Midbrain (tissue), 1 donor: ENCODE measurements around the gene XXYLT1.

Experiments
- DNase-seq: peaks from one replicate; lab custom pipeline; 2025; lab: John Stamatoyannopoulos, UW

The XXYLT1 gene

GRCh38 chr3:195151402-195151801 lies 119.6 kb downstream of the XXYLT1 start:
- DNase-seq: no peak

GRCh38 chr3:195150181-195151118 lies 120.5 kb downstream of the XXYLT1 start:
- peak; percentile 34 for DNase-seq

- DNase-seq: no peak
Measured at GRCh38 chr3:195149292-195150030, 121.5 kb downstream of the XXYLT1 start.

GRCh38 chr3:195148549-195148948 lies 122.4 kb downstream of the XXYLT1 start:
- no peak for DNase-seq

- no peak for DNase-seq
Measured at GRCh38 chr3:195147649-195148080, 123.3 kb downstream of the XXYLT1 start.

GRCh38 chr3:195146131-195146530 lies 124.8 kb downstream of the XXYLT1 start:
- DNase-seq: no peak

- DNase-seq: no peak
Measured at GRCh38 chr3:195145579-195145978, 125.4 kb downstream of the XXYLT1 start.

GRCh38 chr3:195143221-195143620 lies 127.7 kb downstream of the XXYLT1 start:
- DNase-seq: no peak

GRCh38 chr3:195142519-195142918 lies 128.4 kb downstream of the XXYLT1 start:
- DNase-seq: no peak

- DNase-seq: no peak
Measured at GRCh38 chr3:195140816-195141793, 129.9 kb downstream of the XXYLT1 start.

GRCh38 chr3:195140410-195140809 lies 130.5 kb downstream of the XXYLT1 start:
- DNase-seq: no peak

- DNase-seq: no peak
Measured at GRCh38 chr3:195139876-195140240, 131.1 kb downstream of the XXYLT1 start.

GRCh38 chr3:195139091-195139875 lies 131.7 kb downstream of the XXYLT1 start:
- DNase-seq: no peak

GRCh38 chr3:195137638-195138588 lies 133.0 kb downstream of the XXYLT1 start:
- DNase-seq: no peak

GRCh38 chr3:195135917-195136316 lies 135.0 kb downstream of the XXYLT1 start:
- no peak for DNase-seq

GRCh38 chr3:195134431-195134830 lies 136.5 kb downstream of the XXYLT1 start:
- no peak for DNase-seq

GRCh38 chr3:195133462-195133861 lies 137.5 kb downstream of the XXYLT1 start:
- DNase-seq: peak; percentile 12

GRCh38 chr3:195133013-195133412 lies 137.9 kb downstream of the XXYLT1 start:
- no peak for DNase-seq

- DNase-seq: no peak
Measured at GRCh38 chr3:195131176-195131575, 139.8 kb downstream of the XXYLT1 start.
